Measurements from ENCODE around the gene ARL13A. TPM values are rescaled to one million over a fixed set of nuclear protein-coding genes. Genes with fewer than 3 reads are reported as not detected.

The ARL13A gene
- total and polyA plus RNA-seq, 2 of the 8 experiments (the other 6 are each of a cell fraction or from before 2014, with no cell fraction given): not detected

- H4K5ac ChIP-seq (ENCODE audit: insufficient read length, low read depth, low read length): no peak overlapping the region
- DNase-seq (ENCODE audit: low read depth in 1 of 2, low spot score in 2 of 2) (no peak), FAIRE-seq (no peak)
- no peaks in the 10 kb centered on the region for H3K23me2 ChIP-seq (ENCODE audit: low read depth, low read length)
- H4K91ac ChIP-seq (replicated peaks; ENCODE audit: insufficient read length, low read length): no peak overlapping the region
- H3K36me3 ChIP-seq (ENCODE audit: control insufficient read depth in 2 of 4, insufficient read depth in 4 of 4, low read length in 3 of 4): peaks cover 0 to 16% (median 7%) of the 10 kb centered on the region in 4 experiments; a peak in 4 of 8 replicates
- H2BK15ac ChIP-seq (ENCODE audit: low read length): no peak overlapping the region
- no peak overlapping the region for H2BK5ac ChIP-seq (ENCODE audit: low read depth, low read length)
- H3K4me2 ChIP-seq (ENCODE audit: insufficient read depth in 1 of 2, low read depth in 2 of 2, low read length in 2 of 2): no peak overlapping the region
- ChIA-PET POLR2A (ENCODE audit: partially characterized antibody) (no interaction called here), CTCF (ENCODE audit: partially characterized antibody) (interaction anchor here (0.6 to 0.7 kb wide), 2 partner anchors 8 to 36 kb away, joined by 3 to 4 read pairs; no protein-coding TSS in a partner anchor)
- H3K23ac ChIP-seq (ENCODE audit: insufficient read length): no peak overlapping the region
- H3K27ac ChIP-seq (ENCODE audit: low read depth, low read length): no peak overlapping the region
- no peak overlapping the region for H3K14ac ChIP-seq (ENCODE audit: insufficient read length)
- no peak overlapping the region for H2BK120ac ChIP-seq (replicated peaks; ENCODE audit: low read depth, low read length)
- H3K27me3 ChIP-seq (replicated peaks in 1 of 4; ENCODE audit: control insufficient read depth in 3 of 4, extremely low read depth in 1 of 4, insufficient read depth in 3 of 4, low read length in 3 of 4): no peaks in the 10 kb centered on the region
- no peaks in the 10 kb centered on the region for H3K79me1 ChIP-seq (ENCODE audit: low read depth, low read length)
- H2AFZ ChIP-seq (ENCODE audit: low read length): no peak overlapping the region
- no peaks in the 10 kb centered on the region for H3K9me3 ChIP-seq (ENCODE audit: insufficient read depth in 2 of 2, low read depth in 1 of 2, low read length in 1 of 2)
- no peak overlapping the region for H3K9ac ChIP-seq (replicated peaks in 1 of 4; ENCODE audit: extremely low read depth in 1 of 4, low read depth in 3 of 4, low read length in 3 of 4)
- no peak overlapping the region for H2AK5ac ChIP-seq (ENCODE audit: low read depth, low read length)
- no peak overlapping the region for H4K8ac ChIP-seq (ENCODE audit: extremely low read depth, insufficient read depth, low read length)
- H4K20me1 ChIP-seq (replicated peaks in 1 of 2; ENCODE audit: control insufficient read depth in 1 of 2, insufficient read depth in 2 of 2, low read length in 2 of 2): no peaks in the 10 kb centered on the region
- no peak overlapping the region for H3K4ac ChIP-seq (replicated peaks; ENCODE audit: insufficient read length, low read depth, low read length)
- no peaks in the 10 kb centered on the region for H3K79me2 ChIP-seq (ENCODE audit: control insufficient read depth in 1 of 2, insufficient read depth in 2 of 2, low read length in 2 of 2)
- H2BK12ac ChIP-seq (ENCODE audit: low read depth, low read length): no peak overlapping the region
- H3K18ac ChIP-seq (ENCODE audit: extremely low read depth, low read length): no peak overlapping the region
- H2BK20ac ChIP-seq (ENCODE audit: low read length): no peak overlapping the region
- no peak overlapping the region for H3K4me3 ChIP-seq (ENCODE audit: extremely low read depth in 1 of 4, insufficient read depth in 2 of 4, low read depth in 3 of 4, low read length in 4 of 4)
- TF ChIP-seq CTBP2 (IDR thresholded peaks at IDR 0.05; ENCODE audit: borderline replicate concordance, insufficient read depth, insufficient read length, low read length) (no peak), RAD21 (IDR thresholded peaks at IDR 0.05 in 1 of 2, conservative IDR thresholded peaks at IDR 0.05 in 1 of 2; ENCODE audit: low read depth in 2 of 2, low read length in 2 of 2) (no peak), CBX5 (IDR thresholded peaks at IDR 0.05; ENCODE audit: low read depth, low read length) (no peak), ZNF274 (IDR thresholded peaks at IDR 0.05; ENCODE audit: borderline replicate concordance, extremely low read depth, low read length) (no peak), NANOG (IDR thresholded peaks at IDR 0.05; ENCODE audit: insufficient read depth, low read depth, low read length, poor library complexity, severe bottlenecking) (no peak), GABPA (IDR thresholded peaks at IDR 0.05; ENCODE audit: borderline replicate concordance, insufficient read depth, low read length) (no peak), BACH1 (IDR thresholded peaks at IDR 0.05; ENCODE audit: low read length) (no peak), SRF (IDR thresholded peaks at IDR 0.05; ENCODE audit: low read depth, low read length) (no peak), MAX (IDR thresholded peaks at IDR 0.05) (no peak), TAF7 (optimal IDR thresholded peaks at IDR 0.05; ENCODE audit: borderline replicate concordance, low read depth, low read length) (no peak), BCL11A (IDR thresholded peaks at IDR 0.05; ENCODE audit: low read depth in 2 of 2, low read length in 2 of 2) (no peak), EZH2 (IDR thresholded peaks at IDR 0.05; ENCODE audit: low read depth, low read length, severe bottlenecking) (no peak)
- 94% methylated on average over 3 of the region's 3 CpGs; no CpG with 5 or more reads in 1 of the 2 experiments for WGBS, 2 experiments (ENCODE audit: extremely low coverage in 1 of 2, insufficient coverage in 1 of 2, insufficient read length in 1 of 2, insufficient replicate concordance in 2 of 2, low coverage in 1 of 2, low lambda C conversion rate in 2 of 2, missing lambda C conversion rate in 1 of 2)
- H3K4me1 ChIP-seq (replicated peaks in 1 of 4; ENCODE audit: control insufficient read depth in 3 of 4, insufficient read depth in 4 of 4, low read length in 3 of 4): no peaks in the 10 kb centered on the region
- H3K56ac ChIP-seq (replicated peaks; ENCODE audit: insufficient read length, low read depth, low read length): no peak overlapping the region
Observed at GRCh38 chrX:101022020-101022419, 52.5 kb downstream of the ARL13A start.

Data from H1 (cell line).